LNCaP clone FGC (cell line): ENCODE measurements around the gene C2orf78.
"Not testable (repeated sequence)": the region's sequence is repeated elsewhere in the genome, so short reads cannot be mapped to it uniquely, and the experiment has no call there.

ENCODE experiments used
- DNase-seq: peaks from one replicate; pipeline ENCODE4 v3.0.0-alpha.2; 2011; ENCODE audit warnings: low read depth
- H3K4me3 ChIP-seq: 2 replicates; pipeline ENCODE4 v1.5.1; 2011; ENCODE audit warnings: mild to moderate bottlenecking, low read depth, low read length, control low read depth
- CTCF ChIP-seq: IDR thresholded peaks from 2 replicates; pipeline ENCODE4 v1.5.1; 2012; ENCODE audit warnings: mild to moderate bottlenecking; ENCODE audit not compliant: control insufficient read depth, insufficient read depth; ENCODE audit errors: extremely low read depth

The C2orf78 gene

DNA sequence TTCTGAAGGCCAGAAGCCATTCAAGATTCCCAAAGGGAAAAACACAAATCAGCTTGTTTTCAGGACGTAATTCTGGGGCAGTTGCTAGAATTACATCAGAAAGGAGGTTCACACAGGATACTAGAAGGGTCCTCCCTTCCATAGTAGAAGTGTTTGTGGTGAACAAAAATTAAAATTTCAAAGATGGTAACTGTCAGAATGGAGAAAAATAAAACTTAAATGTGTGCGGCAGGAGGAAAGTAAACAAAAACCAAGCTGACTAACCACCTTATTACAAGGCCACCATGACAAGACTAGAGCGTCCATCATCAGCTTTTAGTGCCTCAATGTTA is 37.1 kb upstream of the C2orf78 start:
- no peak for DNase-seq
- TF ChIP-seq CTCF, result no peak

DNA sequence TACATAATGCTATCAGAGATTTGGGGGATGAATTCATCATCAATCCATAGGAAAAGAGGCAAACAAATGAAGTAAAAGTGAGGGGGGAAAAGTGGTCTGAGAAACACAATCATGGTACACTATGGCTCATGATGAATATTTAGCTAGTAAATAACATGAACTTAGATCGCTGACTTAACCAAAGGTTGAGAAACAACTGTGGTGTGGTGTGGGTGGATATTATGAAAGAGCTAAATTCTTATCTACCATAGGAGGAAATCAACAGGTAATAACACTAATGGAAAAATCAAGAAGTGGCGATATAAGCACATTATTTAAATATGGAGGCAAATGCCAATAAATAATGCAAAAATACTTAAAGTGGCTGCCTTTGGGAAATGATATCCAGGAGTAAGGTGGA is 34.7 kb upstream of the C2orf78 start:
- no peak for DNase-seq
- TF ChIP-seq CTCF, result no peak
- H3K4me3 ChIP-seq, result no peak overlapping the region

More for the DNA sequence above, 37.1 kb upstream of the C2orf78 start:
- H3K4me3 ChIP-seq, result no peak overlapping the region

DNA sequence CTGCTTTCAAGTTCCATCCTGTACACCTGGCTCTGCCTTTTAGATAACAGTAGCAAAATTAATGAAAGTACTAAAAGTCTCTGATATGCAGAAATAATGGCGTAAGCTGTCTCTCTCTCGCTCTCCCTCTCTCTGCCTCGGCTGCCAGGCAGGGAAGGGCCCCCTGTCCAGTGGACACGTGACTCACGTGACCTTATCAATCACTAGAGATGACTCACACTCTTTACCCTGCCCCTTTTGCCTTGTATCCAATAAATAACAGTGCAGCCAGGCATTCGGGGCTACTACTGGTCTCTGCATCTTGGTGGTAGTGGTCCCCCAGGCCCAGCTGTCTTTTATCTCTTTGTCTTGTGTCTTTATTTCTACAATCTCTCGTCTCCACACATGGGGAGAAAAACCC is 29.7 kb upstream of the C2orf78 start:
- DNase-seq, H3K4me3 ChIP-seq: not testable (repeated sequence)

DNA sequence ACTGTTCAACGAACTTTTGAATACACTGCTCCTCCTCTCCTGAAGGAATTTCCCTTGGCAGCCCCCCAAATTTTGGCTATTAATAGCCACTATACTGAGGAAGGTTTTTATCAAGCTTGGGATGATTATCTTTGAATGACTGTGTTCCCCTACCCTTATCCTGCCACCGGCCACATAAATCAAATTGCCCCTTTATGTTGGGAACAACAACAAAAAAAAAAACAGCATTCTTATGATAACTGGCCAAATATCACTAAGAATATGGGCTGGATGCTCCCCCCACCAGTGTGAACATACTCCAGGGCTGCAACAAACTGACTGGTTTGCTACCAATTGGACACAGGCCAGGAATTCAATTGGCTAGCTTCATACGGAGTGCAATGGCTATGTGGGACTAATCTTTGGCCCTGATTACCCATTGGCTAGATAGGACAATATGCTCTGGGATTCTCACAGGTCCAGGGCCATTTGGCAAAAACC is 24.7 kb upstream of the C2orf78 start:
- DNase-seq, result no peak
- TF ChIP-seq CTCF, result no peak
- H3K4me3 ChIP-seq, result no peak overlapping the region

- no peak for TF ChIP-seq CTCF
These were observed 24.1 kb upstream of the C2orf78 start for GRCh38 chr2:73759904-73760303.

GRCh38 chr2:73762571-73762970 is 21.4 kb upstream of the C2orf78 start:
- H3K4me3 ChIP-seq, result no peak overlapping the region
- no peak for TF ChIP-seq CTCF
- DNase-seq, result no peak

More at GRCh38 chr2:73759904-73760303, 24.1 kb upstream of the C2orf78 start:
- no peak for DNase-seq
- H3K4me3 ChIP-seq, result no peak overlapping the region

DNA sequence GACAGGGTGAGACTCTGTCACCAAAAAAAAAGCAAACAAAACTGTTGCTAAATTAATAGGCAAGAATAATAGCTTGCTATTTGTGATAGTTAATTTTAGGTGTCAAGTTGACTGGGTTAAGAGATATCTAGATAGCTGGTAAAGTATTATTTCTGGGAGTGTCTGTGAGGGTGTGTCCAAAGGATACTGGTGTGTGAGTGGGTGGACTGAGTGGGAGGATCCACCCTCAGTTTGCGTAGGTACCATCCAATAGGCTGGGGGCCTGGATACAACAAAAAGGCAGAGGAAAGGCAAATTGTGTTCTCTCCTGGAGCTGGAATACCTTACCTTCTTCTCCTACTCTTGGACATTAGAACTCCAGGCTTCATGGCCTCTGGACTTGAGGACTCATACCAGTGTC is 19.0 kb upstream of the C2orf78 start:
- no peak overlapping the region for H3K4me3 ChIP-seq
- TF ChIP-seq CTCF, result no peak
- DNase-seq, result no peak
